Prostate gland (tissue), 2 donors: Measurements from ENCODE around the gene CEMIP.

ENCODE experiments used
- POLR2A ChIP-seq: fragments of 450-650 bp; IDR thresholded peaks from one replicate; pipeline ENCODE4 v1.6.1; 2016; ENCODE audit warnings: antibody characterized with exemption, mild to moderate bottlenecking
- TF ChIP-seq, protein P1 (sequence below), 4 experiments: fragments of 200-600 bp in 2 of 4; fragments of 450-650 bp in 2 of 4; sonication (generic) in 2 of 4; IDR thresholded peaks; 1 replicate in 3 of 4; 2 replicates in 1 of 4; pipeline ENCODE4 v1.5.1; 2016 to 2019; ENCODE audit warnings: antibody characterized with exemption in 4 of 4, mild to moderate bottlenecking in 2 of 4, moderate library complexity in 2 of 4

DNA sequence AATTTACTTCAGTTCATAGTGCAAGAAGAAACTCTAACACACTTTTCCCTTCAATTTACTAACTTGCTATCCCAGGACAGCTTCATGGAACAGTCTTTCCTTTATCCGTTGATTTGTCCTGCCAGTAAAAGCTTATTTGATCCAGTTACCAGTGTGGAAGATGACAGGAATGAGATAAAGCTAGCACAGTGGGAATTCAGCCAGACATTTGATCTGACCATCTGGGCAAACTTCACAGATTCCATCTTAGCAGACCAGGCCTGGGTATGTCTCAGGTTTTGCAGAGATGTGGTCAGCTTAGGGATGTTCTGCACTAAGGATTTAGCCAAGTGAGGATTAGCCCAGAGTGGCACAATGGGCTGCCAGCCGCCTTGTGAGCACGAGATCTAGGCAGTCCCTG is 19.7 kb downstream of the CEMIP start:
- TF ChIP-seq, protein P1, sequence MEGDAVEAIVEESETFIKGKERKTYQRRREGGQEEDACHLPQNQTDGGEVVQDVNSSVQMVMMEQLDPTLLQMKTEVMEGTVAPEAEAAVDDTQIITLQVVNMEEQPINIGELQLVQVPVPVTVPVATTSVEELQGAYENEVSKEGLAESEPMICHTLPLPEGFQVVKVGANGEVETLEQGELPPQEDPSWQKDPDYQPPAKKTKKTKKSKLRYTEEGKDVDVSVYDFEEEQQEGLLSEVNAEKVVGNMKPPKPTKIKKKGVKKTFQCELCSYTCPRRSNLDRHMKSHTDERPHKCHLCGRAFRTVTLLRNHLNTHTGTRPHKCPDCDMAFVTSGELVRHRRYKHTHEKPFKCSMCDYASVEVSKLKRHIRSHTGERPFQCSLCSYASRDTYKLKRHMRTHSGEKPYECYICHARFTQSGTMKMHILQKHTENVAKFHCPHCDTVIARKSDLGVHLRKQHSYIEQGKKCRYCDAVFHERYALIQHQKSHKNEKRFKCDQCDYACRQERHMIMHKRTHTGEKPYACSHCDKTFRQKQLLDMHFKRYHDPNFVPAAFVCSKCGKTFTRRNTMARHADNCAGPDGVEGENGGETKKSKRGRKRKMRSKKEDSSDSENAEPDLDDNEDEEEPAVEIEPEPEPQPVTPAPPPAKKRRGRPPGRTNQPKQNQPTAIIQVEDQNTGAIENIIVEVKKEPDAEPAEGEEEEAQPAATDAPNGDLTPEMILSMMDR (IDR thresholded peaks at IDR 0.05): no peak
- no peak for TF ChIP-seq POLR2A
